GM21737 (cell line): ENCODE data around the gene SSR3.

Experiments
- ATAC-seq: cut with Tn5 transposase; IDR thresholded peaks from one replicate; pipeline ENCODE4 v1.9.1; 2021; ENCODE audit warnings: mild to moderate bottlenecking, moderate library complexity; ENCODE audit not compliant: unreplicated experiment

The SSR3 gene

GRCh38 chr3:156539802-156540201 is 15.1 kb downstream of the SSR3 start:
- no peak for ATAC-seq

DNA sequence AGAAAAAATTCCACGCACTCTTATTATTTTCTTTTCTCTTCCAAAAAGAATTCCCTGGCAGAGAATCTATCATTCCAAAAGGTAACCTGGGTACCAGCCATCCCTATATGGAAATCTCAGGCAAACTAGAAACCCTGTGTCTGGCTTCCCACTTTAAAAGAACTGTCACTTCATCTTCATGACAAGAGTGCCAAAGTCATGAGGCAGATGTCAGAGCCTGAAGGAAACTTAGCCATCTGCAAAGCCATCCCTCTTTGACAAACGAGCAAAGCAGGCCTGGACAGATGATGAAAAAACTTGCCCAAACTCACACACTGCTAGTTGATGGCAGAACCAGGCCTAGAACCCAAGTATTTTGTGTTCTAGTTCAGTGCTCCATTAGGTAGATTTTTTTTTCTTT is 15.9 kb downstream of the SSR3 start:
- ATAC-seq = no peak

- no peak for ATAC-seq
These were observed 18.2 kb downstream of the SSR3 start for GRCh38 chr3:156536524-156537316.

GRCh38 chr3:156535798-156536197 is 19.1 kb downstream of the SSR3 start:
- no peak for ATAC-seq

GRCh38 chr3:156535162-156535627 is 19.7 kb downstream of the SSR3 start:
- ATAC-seq = no peak

DNA sequence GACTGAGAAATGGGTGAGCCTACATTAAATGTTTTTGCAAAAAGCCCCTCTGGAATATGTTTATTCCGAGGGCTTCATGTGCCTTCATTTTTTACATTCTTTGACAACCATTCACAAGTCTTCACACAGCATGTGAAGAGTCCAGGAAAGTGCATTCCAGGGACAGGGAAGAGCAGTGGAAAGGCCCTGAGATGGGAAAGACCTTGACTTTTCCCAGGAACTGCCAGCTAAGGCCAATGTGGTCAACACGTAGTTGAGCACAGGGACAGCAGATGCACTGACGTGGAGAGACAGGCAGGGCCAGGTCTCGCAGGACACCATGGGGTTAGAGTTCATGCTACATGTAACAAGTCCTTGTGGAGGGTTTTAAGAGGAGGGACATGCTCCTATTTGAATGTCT is 21.7 kb downstream of the SSR3 start:
- ATAC-seq = no peak

- ATAC-seq = no peak
These were observed 22.2 kb downstream of the SSR3 start for GRCh38 chr3:156532730-156533129.

DNA sequence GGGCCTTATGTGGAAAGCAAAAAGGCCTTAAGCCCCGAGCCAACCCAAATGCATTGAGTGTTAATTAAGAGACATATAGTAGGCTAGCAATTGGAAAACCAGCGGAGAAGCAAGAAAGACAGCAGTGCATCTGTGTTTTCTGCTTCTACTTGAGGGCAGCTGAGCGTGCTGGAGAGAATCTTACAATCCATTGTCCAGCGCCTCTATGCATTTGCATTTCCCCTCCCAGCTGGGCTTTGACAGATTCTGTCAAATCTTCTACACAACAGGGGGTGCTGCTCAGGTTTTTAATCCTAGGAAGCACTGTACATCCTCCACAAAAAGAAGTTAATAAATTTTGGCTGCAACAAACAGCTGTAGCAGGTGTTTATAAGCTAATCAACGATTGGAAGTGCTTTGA is 23.9 kb downstream of the SSR3 start:
- no peak for ATAC-seq

DNA sequence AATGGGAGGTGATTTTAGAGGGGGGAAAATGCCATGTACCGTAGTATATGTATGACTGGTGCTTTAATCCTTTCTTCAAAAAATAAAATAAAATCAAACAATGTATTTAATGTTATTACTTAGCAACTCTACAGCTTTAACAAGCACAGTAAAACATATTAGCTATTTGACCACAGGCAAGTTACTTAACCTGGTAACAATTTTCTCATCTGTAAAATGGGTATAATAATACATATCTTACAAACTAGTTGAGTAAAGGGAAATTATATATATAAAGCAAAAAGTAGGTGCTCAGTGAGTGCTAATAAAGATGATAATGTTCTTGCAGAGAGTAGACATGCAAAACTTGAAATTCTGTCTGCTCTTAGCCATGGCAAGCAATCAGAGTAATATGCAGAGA is 27.9 kb downstream of the SSR3 start:
- no peak for ATAC-seq

GRCh38 chr3:156525808-156526207 is 29.1 kb downstream of the SSR3 start:
- no peak for ATAC-seq

DNA sequence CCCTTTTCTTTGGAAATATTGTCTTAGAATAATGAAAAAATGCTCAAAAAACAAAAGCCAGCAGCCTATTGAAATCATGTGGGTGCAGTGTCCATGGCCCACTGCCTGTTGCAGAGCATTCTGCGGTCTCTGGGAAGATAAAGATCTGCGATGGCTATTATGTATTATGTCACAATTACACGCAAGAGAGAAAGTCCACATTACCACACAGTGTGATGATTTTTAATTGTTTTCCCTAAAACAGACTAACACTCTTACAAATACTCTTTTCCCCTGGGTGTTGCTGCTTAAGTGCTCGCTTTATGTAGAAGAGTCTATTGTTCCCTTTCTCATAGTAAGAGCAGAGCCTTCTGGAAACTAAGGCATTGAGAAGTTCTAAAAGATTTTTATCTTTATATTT is 32.2 kb downstream of the SSR3 start:
- no peak for ATAC-seq

- peak; percentile 69 for ATAC-seq
These were observed 35.2 kb downstream of the SSR3 start for GRCh38 chr3:156519758-156520162.

GRCh38 chr3:156518726-156519125 is 36.2 kb downstream of the SSR3 start:
- ATAC-seq = no peak

DNA sequence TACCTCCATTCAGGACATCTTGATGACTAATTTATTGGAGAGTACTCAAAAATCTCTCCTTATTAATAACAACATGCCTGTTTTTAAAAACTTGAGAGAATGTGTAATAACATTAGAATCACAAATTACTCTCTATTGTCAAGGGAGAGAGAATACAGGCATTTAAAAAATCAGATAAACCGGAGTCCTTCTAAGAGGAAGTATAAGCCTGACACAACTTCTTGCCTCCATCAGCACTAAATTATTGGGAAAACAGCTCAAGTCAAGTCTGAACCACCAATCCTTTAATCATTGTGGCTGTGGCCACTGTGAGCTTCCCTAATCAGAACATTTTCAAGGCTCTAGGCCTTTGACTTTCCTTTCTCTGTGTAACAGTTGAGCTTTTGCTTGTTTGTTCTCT is 38.0 kb downstream of the SSR3 start:
- ATAC-seq = no peak

GRCh38 chr3:156516284-156516683 is 38.6 kb downstream of the SSR3 start:
- ATAC-seq = no peak

GRCh38 chr3:156513619-156514018 is 41.3 kb downstream of the SSR3 start:
- ATAC-seq = no peak

DNA sequence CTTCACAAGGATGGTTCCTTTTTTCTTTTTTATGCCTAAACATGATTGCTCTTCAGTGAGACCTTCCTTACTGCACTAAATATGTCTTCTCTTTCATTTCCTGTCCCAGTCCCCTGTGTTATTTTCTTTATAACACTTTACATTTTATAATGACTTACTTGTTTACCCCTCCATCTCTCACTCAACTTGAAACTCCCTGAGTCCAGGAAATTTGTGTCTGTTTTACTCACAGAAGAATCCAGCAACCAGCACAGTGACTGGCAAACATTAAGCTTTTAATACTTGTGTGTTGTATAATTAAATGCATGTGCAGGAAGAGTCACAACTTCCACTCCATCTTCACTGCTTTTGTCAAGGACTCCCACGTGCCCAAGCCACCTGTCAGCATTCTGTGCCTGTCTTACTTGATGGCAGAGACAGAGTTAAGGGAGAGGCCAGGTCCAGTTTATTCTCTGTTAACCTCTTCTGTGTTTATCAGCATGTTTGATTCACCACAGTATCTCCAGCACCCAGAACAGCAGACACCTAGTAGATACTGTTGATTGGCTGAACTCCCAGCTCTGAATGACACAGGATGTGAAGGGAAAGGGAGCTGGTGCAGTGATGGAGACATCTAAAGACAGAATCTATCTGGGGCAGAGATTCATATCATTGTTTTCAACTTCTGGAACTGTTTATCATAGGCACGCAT is 42.8 kb downstream of the SSR3 start:
- no peak for ATAC-seq

DNA sequence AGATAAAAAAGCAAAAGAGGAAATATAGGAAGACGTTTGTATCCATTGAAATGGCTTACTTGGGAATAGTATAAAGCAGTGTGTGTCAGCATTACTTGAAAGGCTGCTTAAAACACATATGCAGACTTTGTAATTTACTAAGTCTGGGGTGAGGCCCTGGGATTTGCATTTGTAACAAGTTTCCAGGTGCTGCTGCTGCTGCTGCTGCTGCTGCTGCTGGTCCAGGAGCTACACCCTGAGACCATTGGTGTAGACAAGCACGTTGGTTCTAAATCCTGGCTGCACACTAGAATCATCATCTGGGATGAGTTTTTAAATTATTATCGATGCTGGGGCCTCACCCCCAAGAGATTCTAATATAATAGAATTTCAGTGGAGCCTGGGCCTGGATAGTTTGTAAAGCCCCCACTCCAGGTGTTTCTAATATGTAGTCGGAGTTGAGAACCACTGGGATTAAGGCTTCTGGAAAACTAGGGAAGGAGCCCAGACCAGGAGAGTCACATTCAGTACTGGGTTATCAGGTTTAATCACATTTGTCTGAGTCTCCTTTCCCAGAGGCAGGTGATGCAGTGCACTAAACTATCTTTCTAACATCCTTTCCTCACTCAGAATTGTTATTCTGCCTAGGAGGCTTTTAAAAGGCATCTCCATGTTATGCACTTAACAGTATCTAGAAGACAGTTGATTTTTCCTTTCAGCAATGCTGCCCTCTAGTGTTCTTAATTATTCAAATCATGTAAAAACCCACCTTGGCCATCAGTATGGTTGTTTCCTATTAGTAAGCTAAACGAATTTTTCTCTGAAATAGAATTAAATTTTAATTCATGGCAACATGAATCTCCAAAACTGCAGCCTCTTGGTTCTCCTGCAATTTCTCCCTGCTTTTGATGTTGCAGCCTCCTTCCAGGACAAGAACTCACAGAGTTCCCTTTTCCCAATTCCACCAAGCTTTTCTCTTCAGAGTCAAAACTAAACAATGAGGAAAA is 45.4 kb downstream of the SSR3 start:
- no peak for ATAC-seq

- no peak for ATAC-seq
These were observed 47.6 kb downstream of the SSR3 start for GRCh38 chr3:156507285-156507684.

GRCh38 chr3:156498307-156498706 is 56.6 kb downstream of the SSR3 start:
- no peak for ATAC-seq

DNA sequence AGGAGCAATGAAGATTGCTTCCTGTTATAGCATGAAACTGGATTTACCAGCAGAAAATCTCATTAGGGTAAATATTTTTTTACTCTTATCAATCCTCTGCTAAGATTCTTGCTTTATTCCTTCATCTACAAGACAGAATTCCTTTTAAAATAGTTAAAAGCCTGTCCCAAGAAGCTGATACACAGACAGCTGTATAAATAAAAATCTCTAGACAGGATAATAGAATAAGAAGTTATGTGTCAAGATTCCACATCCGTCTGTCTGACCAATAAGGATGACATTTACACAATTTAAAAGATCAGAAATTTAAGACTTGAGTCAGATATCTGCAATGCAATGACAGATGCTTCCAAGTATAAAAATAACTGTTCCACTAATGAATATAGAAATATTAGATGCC is 57.6 kb downstream of the SSR3 start:
- ATAC-seq = no peak
